K562 (cell line): Measurements from ENCODE around the gene GRK4. TPM values are rescaled to one million over a fixed set of nuclear protein-coding genes. Genes with fewer than 3 reads are reported as not detected.
A peak's percentile ranks its signal among the peaks of the same experiment; 100 is the strongest.

Experiments used
- EP300 ChIP-seq: IDR thresholded peaks from 2 replicates; pipeline ENCODE4 v1.6.1; 2012; ENCODE audit warnings: low read length, improper control_type of control experiment
- ESRRB ChIP-seq: fragments of 250-450 bp; sonication (Bioruptor Pico); IDR thresholded peaks from 2 replicates; pipeline ENCODE4 v1.5.0; 2020; ENCODE audit warnings: mild to moderate bottlenecking, moderate library complexity, borderline replicate concordance
- HDAC6 ChIP-seq: IDR thresholded peaks from 2 replicates; pipeline ENCODE4 v1.6.1; 2012; ENCODE audit warnings: low read depth, mild to moderate bottlenecking, control low read depth, inconsistent platforms, low read length, moderate library complexity
- HOXB6 ChIP-seq: fragments of 250-450 bp; sonication (Bioruptor Pico); IDR thresholded peaks from 2 replicates; pipeline ENCODE4 v1.5.1; 2022; ENCODE audit warnings: mild to moderate bottlenecking, borderline replicate concordance
- KAT8 ChIP-seq: fragments of 450-650 bp; IDR thresholded peaks from 2 replicates; pipeline ENCODE4 v1.6.1; 2016; ENCODE audit warnings: low read depth, mild to moderate bottlenecking
- MAFF ChIP-seq: IDR thresholded peaks from 2 replicates; pipeline ENCODE4 v1.6.1; 2012; ENCODE audit warnings: low read length, improper control_type of control experiment
- MCM7 ChIP-seq, 2 experiments: fragments of 450-650 bp; IDR thresholded peaks; 2 replicates each; pipeline ENCODE4 v1.6.1; 2016 to 2018
- MTA1 ChIP-seq: fragments of 450-650 bp; IDR thresholded peaks from 2 replicates; pipeline ENCODE4 v1.6.1; 2017; ENCODE audit warnings: borderline replicate concordance
- PCBP2 ChIP-seq: fragments of 200-400 bp; formaldehyde crosslinking; IDR thresholded peaks from 2 replicates; pipeline ENCODE4 v1.6.1; 2018; ENCODE audit warnings: low read length, low read depth, mild to moderate bottlenecking, moderate library complexity; ENCODE audit not compliant: poor library complexity, severe bottlenecking
- PREB ChIP-seq: sonication (generic); formaldehyde crosslinking; IDR thresholded peaks from 2 replicates; pipeline ENCODE4 v1.8.1; 2023; ENCODE audit warnings: mild to moderate bottlenecking, missing genetic modification reagents
- SIX5 ChIP-seq, 2 experiments: IDR thresholded peaks; 2 replicates each; pipeline ENCODE4 v1.6.1; 2011; ENCODE audit warnings: low read length in 2 of 2, borderline replicate concordance in 1 of 2, low read depth in 1 of 2, mild to moderate bottlenecking in 1 of 2, moderate library complexity in 1 of 2; ENCODE audit not compliant: insufficient read depth in 1 of 2
- STAT5B ChIP-seq: fragments of 250-450 bp; sonication (Bioruptor Pico); IDR thresholded peaks from 2 replicates; pipeline ENCODE4 v1.8.0; 2021; ENCODE audit warnings: mild to moderate bottlenecking, inconsistent platforms
- TAF1 ChIP-seq: IDR thresholded peaks from 2 replicates; pipeline ENCODE4 v1.6.1; 2011; ENCODE audit warnings: mild to moderate bottlenecking, low read length, moderate library complexity; ENCODE audit not compliant: insufficient read depth, control insufficient read depth, severe bottlenecking; ENCODE audit errors: extremely low read depth
- TFE3 ChIP-seq: fragments of 450-650 bp; formaldehyde crosslinking; IDR thresholded peaks from 2 replicates; pipeline ENCODE4 v1.4.0; 2020; ENCODE audit warnings: mild to moderate bottlenecking, mixed read lengths
- TSC22D4 ChIP-seq: fragments of 450-650 bp; IDR thresholded peaks from 2 replicates; pipeline ENCODE4 v1.6.1; 2016; ENCODE audit warnings: missing genetic modification characterization, missing biosample characterization, control low read depth
- ZBTB5 ChIP-seq: fragments of 450-650 bp; IDR thresholded peaks from 2 replicates; pipeline ENCODE4 v1.6.1; 2017; ENCODE audit warnings: antibody characterized with exemption
- ZEB2 ChIP-seq: fragments of 450-650 bp; IDR thresholded peaks from 2 replicates; pipeline ENCODE4 v1.6.1; 2016
- polyA plus RNA-seq, 8 experiments: library from polyadenylated mRNA; depleted of rRNA in 4 of 8; stranded (reverse) in 5 of 8; unstranded in 3 of 8; fragments of >200 nt; fragmentation: Nextera tagmentation in 2 of 8; fragmentation: Illumina TruSeq in 1 of 8; extraction: Ambion mirVana in 2 of 8; extraction: Trizol in 1 of 8; gene quantifications; 2 replicates each; pipeline versions ENCODE4 v1.2.1 to v1.2.3, GENCODE V29; 2011 to 2014; ENCODE audit warnings: inconsistent platforms in 1 of 8, missing spikeins in 1 of 8
- total RNA-seq, 7 experiments: library from RNA; depleted of rRNA in 6 of 7; stranded (reverse); fragments of >200 nt in 6 of 7; fragmentation: Illumina TruSeq in 2 of 7; extraction: Trizol in 2 of 7; gene quantifications; 2 replicates each; pipeline versions ENCODE4 v1.2.1 to v1.2.3, GENCODE V29; 2011 to 2021; ENCODE audit warnings: low replicate concordance in 1 of 7
- TF ChIP-seq, protein P1 (sequence below): fragments of 450-650 bp; formaldehyde crosslinking; IDR thresholded peaks from 2 replicates; pipeline ENCODE4 v1.4.0; 2020; ENCODE audit warnings: mild to moderate bottlenecking, moderate library complexity

The GRK4 gene
- total and polyA plus RNA-seq, 9 of the 15 experiments (the other 6 are each of a cell fraction or from before 2014, with no cell fraction given): 1.1 to 4.8 (median 2.6) TPM

- TF ChIP-seq ESRRB (CRISPR knock-in tag): no peak
- TF ChIP-seq TFE3 (CRISPR knock-in tag): no peak
- TF ChIP-seq HDAC6: no peak
- TF ChIP-seq PCBP2: no peak
- no peak for TF ChIP-seq MCM7 (IDR thresholded peaks at IDR 0.05)
- peak; percentile 84 for TF ChIP-seq TAF1
- TF ChIP-seq, protein P1, sequence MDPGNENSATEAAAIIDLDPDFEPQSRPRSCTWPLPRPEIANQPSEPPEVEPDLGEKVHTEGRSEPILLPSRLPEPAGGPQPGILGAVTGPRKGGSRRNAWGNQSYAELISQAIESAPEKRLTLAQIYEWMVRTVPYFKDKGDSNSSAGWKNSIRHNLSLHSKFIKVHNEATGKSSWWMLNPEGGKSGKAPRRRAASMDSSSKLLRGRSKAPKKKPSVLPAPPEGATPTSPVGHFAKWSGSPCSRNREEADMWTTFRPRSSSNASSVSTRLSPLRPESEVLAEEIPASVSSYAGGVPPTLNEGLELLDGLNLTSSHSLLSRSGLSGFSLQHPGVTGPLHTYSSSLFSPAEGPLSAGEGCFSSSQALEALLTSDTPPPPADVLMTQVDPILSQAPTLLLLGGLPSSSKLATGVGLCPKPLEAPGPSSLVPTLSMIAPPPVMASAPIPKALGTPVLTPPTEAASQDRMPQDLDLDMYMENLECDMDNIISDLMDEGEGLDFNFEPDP (CRISPR knock-in tag): no peak
- no peak for TF ChIP-seq HOXB6 (CRISPR knock-in tag)
- no peak for TF ChIP-seq STAT5B (CRISPR knock-in tag)
- TF ChIP-seq TSC22D4: no peak
- peak; percentile 7 to 10; a peak in 1 of 4 replicates for TF ChIP-seq SIX5 (IDR thresholded peaks at IDR 0.05; ENCODE audit: borderline replicate concordance in 1 of 2, insufficient read depth in 1 of 2, low read depth in 1 of 2, low read length in 2 of 2)
- no peak for TF ChIP-seq ZBTB5
- no peak for TF ChIP-seq EP300
- TF ChIP-seq KAT8: no peak
- TF ChIP-seq ZEB2: no peak
- no peak for TF ChIP-seq MTA1
- TF ChIP-seq MAFF: no peak
- no peak for TF ChIP-seq PREB (CRISPR knock-in tag)
Measured at GRCh38 chr4:3074078-3074845, 110.9 kb downstream of the GRK4 start, which contains the start of the genes HTT and HTT-AS (continued).
